SH-SY5Y (cell line): ENCODE data around the gene PNLDC1.

Experiments used
- GATA2 ChIP-seq: IDR thresholded peaks from 2 replicates; pipeline ENCODE4 v1.6.1; 2011; ENCODE audit warnings: mild to moderate bottlenecking, low read depth, low read length
- GATA3 ChIP-seq: IDR thresholded peaks from 2 replicates; pipeline ENCODE4 v1.6.1; 2011; ENCODE audit warnings: low read depth, mild to moderate bottlenecking, low read length, moderate library complexity

DNA sequence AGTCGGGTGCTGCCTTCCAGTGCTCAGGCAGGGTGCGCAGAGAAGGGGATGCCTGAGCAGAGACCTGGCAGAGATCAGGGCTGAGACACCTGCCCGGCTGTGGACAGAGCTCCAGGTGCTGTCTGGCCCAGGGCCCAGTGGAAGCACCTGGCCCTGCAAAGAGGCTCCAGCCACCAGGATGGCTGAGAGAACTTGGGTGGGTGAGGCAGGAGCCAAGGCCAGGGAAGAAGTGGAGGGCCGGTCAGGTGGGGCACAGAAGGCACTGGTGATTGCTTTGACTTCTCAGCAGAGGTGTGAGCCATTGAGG is 31.2 kb downstream of the PNLDC1 start:
- TF ChIP-seq GATA3, result no peak
- TF ChIP-seq GATA2, result no peak
